Activated CD4-positive, alpha-beta memory T cell treated with anti-CD3 and anti-CD28 coated beads for 36 hours (primary cell): ENCODE measurements around the gene HMG20A. TPM values are rescaled to one million over a fixed set of nuclear protein-coding genes. Genes with fewer than 3 reads are reported as not detected.

Experiments used
- CTCF ChIA-PET: fragments of 350-600 bp; sonication (Branson Sonifier 250); formaldehyde crosslinking; loops from one replicate; lab custom pipeline; 2021; ENCODE audit warnings: antibody characterized with exemption, inconsistent platforms; lab: Charles Lee
- POLR2A ChIA-PET: fragments of 350-600 bp; sonication (Branson Sonifier 250); formaldehyde crosslinking; loops from one replicate; lab custom pipeline; 2021; ENCODE audit warnings: antibody characterized with exemption; lab: Charles Lee
- DNase-seq: peaks from one replicate; pipeline ENCODE4 v3.0.0-alpha.2; 2020
- H3K27ac Mint-ChIP-seq: one replicate; pipeline ENCODE4 v1.8.0; 2021; ENCODE audit warnings: mixed read lengths
- H3K27me3 Mint-ChIP-seq: one replicate; pipeline ENCODE4 v1.8.0; 2021; ENCODE audit warnings: mixed read lengths
- H3K36me3 Mint-ChIP-seq: one replicate; pipeline ENCODE4 v1.8.0; 2021; ENCODE audit warnings: mixed read lengths
- H3K4me1 Mint-ChIP-seq: one replicate; pipeline ENCODE4 v1.8.0; 2021; ENCODE audit warnings: low read depth, mixed read lengths
- H3K4me3 Mint-ChIP-seq: one replicate; pipeline ENCODE4 v1.8.0; 2021; ENCODE audit warnings: mild to moderate bottlenecking, mixed read lengths
- H3K9me3 Mint-ChIP-seq: one replicate; pipeline ENCODE4 v1.8.0; 2021; ENCODE audit warnings: mixed read lengths
- intact Hi-C: fragments of 100-400 bp; cut with micrococcal nuclease; formaldehyde crosslinking; loops from one replicate; pipeline ENCODE4 v1.15.1; 2023
- total RNA-seq, 2 experiments: library from RNA; stranded (reverse); gene quantifications; one replicate each; pipeline ENCODE4 v1.2.3, GENCODE V29; 2021

Gene HMG20A
- total RNA-seq, 2 experiments from 2014 or later: 34.8 to 41.5 TPM

DNA sequence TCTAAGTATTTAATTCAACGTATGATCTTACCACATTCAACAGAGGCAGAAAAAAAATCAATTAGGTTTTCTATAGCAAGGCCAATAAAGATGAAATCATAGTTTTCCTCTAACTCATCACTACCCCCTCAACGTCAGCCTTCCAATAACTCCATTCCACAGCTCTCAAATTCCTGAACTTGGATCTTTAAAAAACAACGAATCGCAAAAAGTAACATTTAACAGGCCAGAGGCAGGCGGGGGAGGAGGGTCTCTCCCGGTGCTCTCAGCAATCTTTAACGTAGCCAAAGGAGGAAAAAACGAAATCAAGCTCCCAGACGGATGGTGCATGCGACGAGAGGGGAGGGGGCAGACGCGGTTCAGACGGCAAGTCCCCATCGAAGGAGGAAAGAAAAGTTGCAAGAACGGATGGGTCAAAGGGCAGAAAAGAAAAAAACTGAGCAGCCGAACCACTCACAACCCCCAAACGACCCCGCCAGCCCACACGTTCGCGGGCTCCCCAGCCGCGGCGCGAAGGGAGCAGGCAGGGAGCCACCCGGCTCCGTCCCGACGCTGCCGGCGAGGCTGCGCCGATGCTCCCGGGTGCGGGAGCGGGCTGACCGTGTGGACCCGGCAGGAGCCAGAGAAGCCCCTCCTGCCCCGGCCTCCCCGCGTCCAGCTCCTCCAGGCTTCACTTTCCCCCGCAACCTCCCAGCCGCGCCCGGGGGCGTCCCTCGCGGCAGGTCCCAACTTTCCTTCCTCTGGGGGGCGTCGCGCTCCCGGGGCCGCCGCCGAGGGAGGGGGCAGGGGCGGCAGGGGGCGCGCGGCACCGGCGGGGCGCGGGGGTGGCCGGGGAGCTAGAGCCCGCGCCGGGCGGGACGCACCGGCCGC, 1.5 kb upstream of the HMG20A start:
- H3K9me3 Mint-ChIP-seq: no peaks in the 10 kb centered on the region
- H3K27ac Mint-ChIP-seq: peak overlapping the region; percentile 81
- H3K27me3 Mint-ChIP-seq: peaks cover 2% of the 10 kb centered on the region
- peak; percentile 56 for DNase-seq
- H3K4me3 Mint-ChIP-seq: peak overlapping the region; percentile 89
- ChIA-PET POLR2A (interaction anchor here (2.1 kb wide), 1 partner anchor 11 kb away, joined by 9 read pairs; no protein-coding TSS in a partner anchor), CTCF (interaction anchor here (0.8 to 1.1 kb wide), 2 partner anchors 10 to 11 kb away, joined by 3 to 5 read pairs; no protein-coding TSS in a partner anchor)
- H3K36me3 Mint-ChIP-seq: peaks cover 5% of the 10 kb centered on the region
- peaks cover 22% of the 10 kb centered on the region for H3K4me1 Mint-ChIP-seq
- intact Hi-C loops: loop anchor here (10.0 kb wide), 1 partner anchor 1354 kb away; no protein-coding TSS in a partner anchor

DNA sequence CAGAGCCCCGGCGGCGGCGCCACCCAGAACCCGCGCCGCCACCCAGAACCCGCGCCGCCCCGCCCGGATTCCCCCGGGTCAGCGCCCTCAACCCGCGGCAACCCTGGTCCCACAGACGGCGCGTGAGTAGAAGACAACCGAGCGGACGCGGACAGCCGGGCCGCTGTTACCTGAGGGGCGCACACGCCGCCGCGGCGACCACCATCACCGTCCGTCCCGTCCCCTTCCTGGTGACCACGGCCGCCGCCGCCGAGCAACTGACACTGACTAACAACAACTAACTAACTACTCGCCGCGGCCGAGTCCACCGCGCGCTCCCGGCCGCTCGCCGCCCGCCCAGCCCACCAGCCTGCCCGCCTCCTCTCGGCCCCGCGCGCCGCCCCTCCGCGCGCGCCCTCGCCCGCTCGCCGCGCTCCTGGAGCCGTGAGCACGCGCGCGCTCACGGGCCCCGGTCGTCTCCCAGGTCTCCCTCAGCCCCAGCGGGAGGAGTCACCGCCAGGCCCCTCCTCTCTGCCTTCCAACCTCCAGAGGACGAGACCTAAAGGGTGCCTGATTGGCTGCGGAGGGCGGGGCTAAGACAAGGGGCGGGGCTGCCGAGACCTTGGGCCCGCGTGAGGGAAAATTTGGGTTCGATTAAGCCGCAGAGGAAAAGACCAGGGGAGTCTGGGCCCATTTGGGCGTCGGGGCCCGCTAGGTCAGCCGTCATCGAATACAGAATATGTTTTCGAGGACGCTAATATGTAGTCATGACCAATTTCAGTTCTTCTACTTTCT, 665 bp upstream of the HMG20A start, which contains the start of gene PEAK1:
Gene PEAK1 (minus strand): TSS at position 269 of the 774 bp plus-strand sequence. CDS start 238,178 bp downstream, outside the sequence.
- Mint-ChIP-seq H3K4me1 (peaks cover 30% of the 10 kb centered on the region), H3K27ac (peak within 1 kb of the TSS; percentile 98), H3K27me3 (peaks cover 2% of the 10 kb centered on the region), H3K4me3 (peak within 1 kb of the TSS; percentile 96), H3K36me3 (peaks cover 5% of the 10 kb centered on the region), H3K9me3 (no peaks in the 10 kb centered on the region)
- ChIA-PET CTCF (interaction anchor here (0.8 kb wide), 1 partner anchor 11 kb away, joined by 3 read pairs; no protein-coding TSS in a partner anchor), POLR2A (interaction anchor here (0.6 to 2.1 kb wide), 3 partner anchors 10 to 425 kb away, joined by 3 to 12 read pairs (median 9); partner anchors contain the start of gene PSTPIP1)
- intact Hi-C loops: loop anchor here (1.0 to 10.0 kb wide), 5 partner anchors 10 to 1355 kb away; partner anchors contain the start of genes PSTPIP1 and TSPAN3
- DNase-seq: peak; percentile 100

DNA sequence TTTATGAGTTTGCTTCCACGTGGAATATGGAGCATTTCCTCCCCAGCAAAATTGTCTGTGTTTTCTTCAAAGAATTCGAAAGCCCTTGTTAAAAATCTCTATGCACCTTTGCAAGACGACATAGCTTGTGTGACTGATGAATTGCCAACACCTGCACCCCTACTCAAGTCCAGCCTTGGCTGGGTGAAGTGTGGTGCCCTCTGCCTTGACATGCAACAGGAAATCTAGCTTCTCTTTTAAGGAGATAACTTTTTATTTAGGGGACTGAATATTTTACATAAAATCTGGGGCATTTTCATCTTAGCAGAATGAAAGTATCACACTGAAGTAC, 647 bp downstream of the HMG20A start:
- peak; percentile 25 for DNase-seq
- Mint-ChIP-seq H3K4me1 (peaks cover 36% of the 10 kb centered on the region), H3K9me3 (no peaks in the 10 kb centered on the region), H3K36me3 (peaks cover 5% of the 10 kb centered on the region), H3K27me3 (peaks cover 2% of the 10 kb centered on the region), H3K27ac (peak overlapping the region; percentile 98), H3K4me3 (peak overlapping the region; percentile 96)
- intact Hi-C loops: loop anchor here (5.0 kb wide), 1 partner anchor 424 kb away; the partner anchor contains the start of gene PSTPIP1
- ChIA-PET POLR2A (interaction anchor here (2.0 kb wide), 1 partner anchor 9 kb away, joined by 12 read pairs; no protein-coding TSS in a partner anchor), CTCF (interaction anchor here (0.8 to 1.3 kb wide), 3 partner anchors 9 to 408 kb away, joined by 3 to 5 read pairs (median 4); no protein-coding TSS in a partner anchor)

DNA sequence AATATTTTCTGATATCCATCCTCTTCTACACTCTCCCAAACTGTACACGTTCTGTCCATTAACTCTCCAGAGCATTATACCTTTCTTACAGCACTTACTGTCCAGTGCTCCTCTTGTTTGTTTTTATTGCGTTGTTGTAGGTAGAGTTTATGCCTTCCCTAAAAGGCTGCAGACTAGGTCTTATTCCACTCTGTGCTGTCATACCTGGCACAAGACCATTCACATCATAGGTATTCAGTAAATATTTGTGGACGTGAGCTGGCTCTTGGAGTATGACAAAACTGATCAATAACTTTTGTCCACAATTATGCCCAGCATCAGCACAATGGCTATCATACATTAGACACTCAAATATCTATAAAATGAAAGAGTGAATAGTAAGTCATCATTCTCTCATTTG, 4.4 kb downstream of the HMG20A start:
- H3K4me3 Mint-ChIP-seq: no peak overlapping the region
- peaks cover 2% of the 10 kb centered on the region for H3K36me3 Mint-ChIP-seq
- ChIA-PET POLR2A (no interaction called here), CTCF (no interaction called here)
- no peak overlapping the region for H3K27ac Mint-ChIP-seq
- H3K9me3 Mint-ChIP-seq: no peaks in the 10 kb centered on the region
- no peak for DNase-seq
- intact Hi-C loops: no loop called here
- peaks cover 43% of the 10 kb centered on the region for H3K4me1 Mint-ChIP-seq
- no peaks in the 10 kb centered on the region for H3K27me3 Mint-ChIP-seq

DNA sequence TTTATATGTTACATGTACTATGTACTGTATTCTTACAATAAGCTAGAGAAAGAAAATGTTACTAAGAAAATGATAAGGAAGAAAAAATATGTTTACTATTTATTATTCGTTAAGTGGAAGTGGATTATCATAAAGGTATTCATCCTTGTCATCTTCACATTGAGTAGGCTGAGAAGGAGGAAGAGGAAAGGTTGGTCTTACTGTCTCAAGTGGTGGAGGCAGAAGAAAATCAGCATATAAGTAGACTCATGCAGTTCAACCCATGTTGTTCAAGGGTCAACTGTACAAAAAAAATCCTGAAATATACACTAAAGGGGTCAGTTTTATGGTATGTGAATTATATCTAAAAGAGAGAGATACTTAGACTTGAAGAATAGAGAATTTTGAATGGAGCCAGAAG, 5.7 kb downstream of the HMG20A start:
- intact Hi-C loops: no loop called here
- no peak overlapping the region for H3K27ac Mint-ChIP-seq
- no peaks in the 10 kb centered on the region for H3K27me3 Mint-ChIP-seq
- H3K4me3 Mint-ChIP-seq: no peak overlapping the region
- no peaks in the 10 kb centered on the region for H3K9me3 Mint-ChIP-seq
- no peak for DNase-seq
- peaks cover 2% of the 10 kb centered on the region for H3K36me3 Mint-ChIP-seq
- ChIA-PET CTCF (no interaction called here), POLR2A (no interaction called here)
- peaks cover 51% of the 10 kb centered on the region for H3K4me1 Mint-ChIP-seq

DNA sequence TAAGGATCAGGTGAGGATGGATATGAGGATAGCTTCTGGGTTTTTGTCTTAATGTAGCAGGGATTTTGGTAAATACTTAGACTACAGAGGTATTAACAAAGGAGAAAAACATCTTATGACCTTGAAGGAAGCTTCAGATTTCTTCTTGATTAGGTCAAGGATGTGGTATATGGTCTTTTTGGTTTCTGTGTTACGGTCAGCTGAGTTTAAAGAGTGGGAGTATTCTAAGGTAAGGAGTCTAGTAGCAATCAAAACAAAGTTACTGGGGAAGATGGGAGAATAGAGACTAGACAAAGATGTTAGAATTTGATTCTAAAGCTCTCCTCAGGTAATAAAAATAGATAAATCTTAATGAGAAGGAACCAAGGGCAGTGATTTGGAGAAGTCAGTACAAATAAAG, 6.2 kb downstream of the HMG20A start:
- Mint-ChIP-seq H3K36me3 (peaks cover 2% of the 10 kb centered on the region), H3K27ac (no peak overlapping the region), H3K4me3 (no peak overlapping the region), H3K9me3 (no peaks in the 10 kb centered on the region), H3K4me1 (peaks cover 46% of the 10 kb centered on the region), H3K27me3 (no peaks in the 10 kb centered on the region)
- no peak for DNase-seq
- POLR2A ChIA-PET: no interaction called here
- intact Hi-C loops: no loop called here
- CTCF ChIA-PET: interaction anchor here (0.8 to 1.1 kb wide), 2 partner anchors 11 to 453 kb away, joined by 3 read pairs; no protein-coding TSS in a partner anchor

DNA sequence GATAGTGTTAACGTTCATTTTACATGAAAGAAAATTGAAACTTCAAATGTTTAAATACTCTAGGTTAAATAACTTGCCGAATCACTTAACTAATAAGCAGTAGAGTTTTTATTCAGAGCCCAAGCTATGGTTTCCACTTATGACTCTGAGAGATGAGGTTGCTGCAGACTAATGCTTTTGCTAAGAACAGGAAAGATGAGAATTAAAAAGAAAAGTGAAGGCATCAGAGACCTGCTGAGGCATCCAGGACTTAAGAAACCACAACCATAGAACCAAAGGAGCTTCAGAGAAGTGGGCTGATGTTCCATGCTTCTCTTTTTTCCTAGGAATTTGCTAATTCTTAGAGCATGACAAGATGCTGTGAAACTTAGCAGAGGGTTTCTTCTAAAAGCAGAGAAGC, 9.5 kb downstream of the HMG20A start:
- H3K27me3 Mint-ChIP-seq: no peaks in the 10 kb centered on the region
- peaks cover 2% of the 10 kb centered on the region for H3K36me3 Mint-ChIP-seq
- peak overlapping the region; percentile 66 for H3K27ac Mint-ChIP-seq
- intact Hi-C loops: loop anchor here (1.0 to 10.0 kb wide), 2 partner anchors 10 to 245 kb away; partner anchors contain the start of genes HMG20A and PEAK1
- peaks cover 35% of the 10 kb centered on the region for H3K4me1 Mint-ChIP-seq
- H3K9me3 Mint-ChIP-seq: no peaks in the 10 kb centered on the region
- no peak overlapping the region for H3K4me3 Mint-ChIP-seq
- POLR2A ChIA-PET: interaction anchor here (1.0 to 2.5 kb wide), 5 partner anchors 9 to 360 kb away, joined by 3 to 12 read pairs (median 6); partner anchors contain the start of genes HMG20A and PEAK1
- no peak for DNase-seq
- CTCF ChIA-PET: interaction anchor here (0.6 to 1.7 kb wide), 4 partner anchors 9 to 113 kb away, joined by 3 to 7 read pairs (median 4); no protein-coding TSS in a partner anchor

DNA sequence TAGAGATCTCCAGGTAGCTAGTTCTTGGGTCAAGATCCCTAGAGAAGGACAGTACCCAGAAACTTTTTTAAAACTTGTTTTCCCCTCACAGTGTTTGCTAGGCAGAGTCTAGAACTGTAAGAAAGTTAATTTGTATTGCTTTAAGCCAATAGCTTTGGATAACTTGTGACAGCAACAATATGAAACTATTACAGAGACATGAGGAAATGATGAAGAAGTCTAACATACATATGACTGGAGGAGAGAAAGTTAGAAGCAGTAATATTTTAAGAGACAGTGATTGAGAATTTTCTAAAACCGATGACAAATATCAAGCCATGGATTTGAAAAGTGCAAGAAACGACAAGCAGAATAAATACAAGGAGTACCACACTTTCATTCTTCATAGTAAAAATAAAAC, 10.0 kb downstream of the HMG20A start:
- H3K9me3 Mint-ChIP-seq: no peaks in the 10 kb centered on the region
- H3K36me3 Mint-ChIP-seq: peaks cover 2% of the 10 kb centered on the region
- peaks cover 35% of the 10 kb centered on the region for H3K4me1 Mint-ChIP-seq
- intact Hi-C loops: loop anchor here (1.0 to 10.0 kb wide), 2 partner anchors 10 to 246 kb away; partner anchors contain the start of genes HMG20A and PEAK1
- peak overlapping the region; percentile 66 for H3K27ac Mint-ChIP-seq
- CTCF ChIA-PET: interaction anchor here (0.6 to 1.7 kb wide), 4 partner anchors 9 to 112 kb away, joined by 3 to 7 read pairs (median 4); no protein-coding TSS in a partner anchor
- no peaks in the 10 kb centered on the region for H3K27me3 Mint-ChIP-seq
- POLR2A ChIA-PET: interaction anchor here (1.0 to 2.5 kb wide), 5 partner anchors 9 to 361 kb away, joined by 3 to 12 read pairs (median 6); partner anchors contain the start of genes HMG20A and PEAK1
- H3K4me3 Mint-ChIP-seq: no peak overlapping the region
- DNase-seq: no peak

DNA sequence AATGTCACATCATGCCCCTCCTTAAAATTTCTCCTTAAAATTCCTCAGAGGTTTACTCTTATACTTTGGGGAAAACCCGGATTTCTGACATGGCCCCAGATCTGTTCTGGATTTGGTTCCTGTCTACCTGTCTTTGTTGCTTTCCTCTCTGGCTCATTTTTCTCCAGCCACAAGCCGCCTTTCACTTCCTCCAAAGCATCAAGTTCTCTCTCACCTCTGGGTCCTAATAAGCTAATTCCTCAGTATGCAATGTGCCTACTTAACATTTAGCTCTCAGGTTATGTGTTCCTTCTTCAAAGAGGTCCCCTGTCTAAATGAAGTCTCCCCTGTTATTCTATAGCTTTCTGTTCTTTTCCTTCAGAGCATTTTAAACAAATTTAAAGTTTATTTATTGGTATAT, 16.1 kb downstream of the HMG20A start:
- Mint-ChIP-seq H3K4me3 (no peak overlapping the region), H3K27ac (no peak overlapping the region), H3K36me3 (peaks cover 3% of the 10 kb centered on the region), H3K27me3 (no peaks in the 10 kb centered on the region), H3K9me3 (no peaks in the 10 kb centered on the region), H3K4me1 (peaks cover 22% of the 10 kb centered on the region)
- ChIA-PET CTCF (no interaction called here), POLR2A (no interaction called here)
- intact Hi-C loops: loop anchor here (10.0 kb wide), 1 partner anchor 252 kb away; no protein-coding TSS in a partner anchor
- DNase-seq: no peak

DNA sequence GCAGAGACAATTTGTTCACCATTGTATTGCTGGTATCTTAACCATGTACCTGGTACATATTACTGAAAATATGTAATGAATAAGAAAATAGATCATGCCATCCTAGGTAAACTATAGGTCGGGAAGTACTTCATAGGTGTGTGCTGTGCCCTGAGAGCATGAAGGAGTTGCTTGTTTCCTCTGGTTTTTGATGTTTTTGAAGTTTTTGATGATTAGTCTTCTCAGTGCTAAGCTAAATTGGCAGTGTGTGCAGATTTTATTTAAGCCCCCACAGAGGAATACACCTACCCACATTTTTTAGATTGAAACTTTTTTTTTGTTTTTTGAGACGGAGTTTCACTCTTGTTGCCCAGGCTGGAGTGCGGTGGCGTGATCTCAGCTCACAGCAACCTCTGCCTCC, 16.6 kb downstream of the HMG20A start:
- intact Hi-C loops: loop anchor here (10.0 kb wide), 1 partner anchor 252 kb away; no protein-coding TSS in a partner anchor
- H3K27me3 Mint-ChIP-seq: no peaks in the 10 kb centered on the region
- CTCF ChIA-PET: no interaction called here
- peaks cover 22% of the 10 kb centered on the region for H3K4me1 Mint-ChIP-seq
- DNase-seq: no peak
- POLR2A ChIA-PET: no interaction called here
- no peak overlapping the region for H3K27ac Mint-ChIP-seq
- no peaks in the 10 kb centered on the region for H3K9me3 Mint-ChIP-seq
- no peak overlapping the region for H3K4me3 Mint-ChIP-seq
- peaks cover 3% of the 10 kb centered on the region for H3K36me3 Mint-ChIP-seq

DNA sequence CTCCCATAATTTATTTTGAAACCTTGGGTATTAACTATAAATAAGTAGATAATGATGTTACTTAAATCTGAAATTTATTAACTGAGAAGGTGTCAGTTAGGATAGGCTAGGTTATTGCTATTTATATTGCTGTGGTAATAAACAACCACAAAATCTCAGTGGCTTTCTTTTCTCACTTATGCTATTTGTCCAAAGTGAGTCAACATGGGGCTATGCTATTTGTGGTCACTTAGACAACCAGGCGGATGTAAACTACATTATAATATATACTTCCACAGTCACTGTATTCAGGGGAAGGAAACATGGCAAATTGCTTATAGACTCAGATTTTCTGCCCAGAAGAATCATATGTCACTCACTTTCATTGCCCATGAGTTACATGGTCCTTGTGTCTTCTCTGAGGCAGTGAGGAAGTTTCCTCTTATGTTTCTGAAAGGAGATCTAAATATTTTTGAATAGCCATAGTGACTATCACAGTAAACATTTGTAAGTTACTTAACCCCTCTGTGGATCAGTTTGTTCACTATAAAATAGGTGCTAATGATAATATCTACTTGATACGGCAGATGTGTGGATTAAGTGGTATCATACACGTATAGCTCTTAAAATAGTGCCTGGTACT, 19.8 kb downstream of the HMG20A start:
- no peak overlapping the region for H3K4me3 Mint-ChIP-seq

More for the DNA sequence above, 19.8 kb downstream of the HMG20A start:
- ChIA-PET POLR2A (no interaction called here), CTCF (no interaction called here)
- Mint-ChIP-seq H3K27me3 (no peaks in the 10 kb centered on the region), H3K9me3 (no peaks in the 10 kb centered on the region), H3K4me1 (peaks cover 21% of the 10 kb centered on the region), H3K36me3 (peaks cover 3% of the 10 kb centered on the region), H3K27ac (no peak overlapping the region)
- intact Hi-C loops: no loop called here
- DNase-seq: no peak
